ENCODE data around the gene CACNB1.

Gene CACNB1

GRCh38 chr17:39213852-39214251 is 16.4 kb upstream of the CACNB1 start:
- CTCF ChIA-PET = interaction anchor here (1.0 to 2.3 kb wide), 3 partner anchors 11 to 31 kb away, joined by 5 to 16 read pairs (median 8); no protein-coding TSS in a partner anchor
- no peak for DNase-seq (ENCODE audit: extremely low spot score)
- POLR2A ChIA-PET = no interaction called here

GRCh38 chr17:39212841-39213480 is 15.5 kb upstream of the CACNB1 start:
- ChIA-PET POLR2A (interaction anchor here (0.6 kb wide), 1 partner anchor 55 kb away, joined by 3 read pairs; no protein-coding TSS in a partner anchor), CTCF (interaction anchor here (1.0 to 2.3 kb wide), 5 partner anchors 11 to 39 kb away, joined by 4 to 16 read pairs (median 5); no protein-coding TSS in a partner anchor)
- no peak for TF ChIP-seq CTCF (IDR thresholded peaks at IDR 0.05; ENCODE audit: control extremely low read depth, extremely low read depth, low read depth, missing control alignments)
- no peak for DNase-seq (ENCODE audit: extremely low spot score)

More at GRCh38 chr17:39213852-39214251, 16.4 kb upstream of the CACNB1 start:
- no peak for TF ChIP-seq CTCF (IDR thresholded peaks at IDR 0.05; ENCODE audit: control extremely low read depth, extremely low read depth, low read depth, missing control alignments)

GRCh38 chr17:39212195-39212810 is 14.8 kb upstream of the CACNB1 start:
- POLR2A ChIA-PET = no interaction called here
- CTCF ChIA-PET = interaction anchor here (1.6 to 2.3 kb wide), 4 partner anchors 20 to 38 kb away, joined by 4 to 16 read pairs (median 6); no protein-coding TSS in a partner anchor
- TF ChIP-seq CTCF (IDR thresholded peaks at IDR 0.05; ENCODE audit: control extremely low read depth, extremely low read depth, low read depth, missing control alignments) = no peak
- no peak for DNase-seq (ENCODE audit: extremely low spot score)

- ChIA-PET CTCF (interaction anchor here (1.4 to 8.7 kb wide), 4 partner anchors 12 to 45 kb away, joined by 5 to 151 read pairs (median 38); no protein-coding TSS in a partner anchor), POLR2A (no interaction called here)
- DNase-seq (ENCODE audit: extremely low spot score) = no peak
- TF ChIP-seq CTCF (IDR thresholded peaks at IDR 0.05; ENCODE audit: control extremely low read depth, extremely low read depth, low read depth, missing control alignments) = no peak
Observed at GRCh38 chr17:39210093-39210434, 12.6 kb upstream of the CACNB1 start.

- ChIA-PET POLR2A (interaction anchor here (1.0 kb wide), 1 partner anchor 10 kb away, joined by 8 read pairs; the partner anchor contains the start of gene RPL19), CTCF (interaction anchor here (0.9 to 8.7 kb wide), 10 partner anchors 10 to 184 kb away, joined by 3 to 151 read pairs (median 5); no protein-coding TSS in a partner anchor)
- no peak for DNase-seq (ENCODE audit: extremely low spot score)
- TF ChIP-seq CTCF (IDR thresholded peaks at IDR 0.05; ENCODE audit: control extremely low read depth, extremely low read depth, low read depth, missing control alignments) = no peak
Observed at GRCh38 chr17:39209317-39210092, 12.0 kb upstream of the CACNB1 start.

- peak; percentile 66 for DNase-seq (ENCODE audit: extremely low spot score)
- ChIA-PET POLR2A (interaction anchor here (1.0 kb wide), 1 partner anchor 9 kb away, joined by 8 read pairs; the partner anchor contains the start of gene RPL19), CTCF (interaction anchor here (0.9 to 8.7 kb wide), 10 partner anchors 10 to 185 kb away, joined by 3 to 151 read pairs (median 5); no protein-coding TSS in a partner anchor)
- no peak for TF ChIP-seq CTCF (IDR thresholded peaks at IDR 0.05; ENCODE audit: control extremely low read depth, extremely low read depth, low read depth, missing control alignments)
Observed at GRCh38 chr17:39208893-39209292, 11.4 kb upstream of the CACNB1 start.

Measured in GM10248 (cell line).